HEK293 (cell line): ENCODE data around the gene FOXB1.

Experiments used
- CTCF ChIA-PET: fragments of 350-600 bp; formaldehyde crosslinking; extraction: SDS; loops from one replicate; lab custom pipeline; 2021; ENCODE audit warnings: antibody characterized with exemption; lab: Yijun Ruan, JAX
- POLR2A ChIA-PET: fragments of 300-600 bp; formaldehyde crosslinking; extraction: SDS; loops from one replicate; lab custom pipeline; 2020; ENCODE audit warnings: antibody characterized with exemption, inconsistent platforms; lab: Yijun Ruan, JAX
- H3K27ac ChIP-seq: fragments of 200-500 bp; sonication (Bioruptor generic); 2 replicates; pipeline ENCODE4 v1.5.1; 2014; ENCODE audit warnings: low read depth, low read length, control low read depth, inconsistent platforms; ENCODE audit errors: extremely low read depth
- H3K36me3 ChIP-seq, 2 experiments: fragments of 200-500 bp in 1 of 2; sonication (Bioruptor generic) in 1 of 2; 1 replicate in 1 of 2; 2 replicates in 1 of 2; pipeline ENCODE4 v1.5.1; 2014 to 2017; ENCODE audit warnings: inconsistent platforms in 2 of 2, low read length in 2 of 2; ENCODE audit not compliant: control insufficient read depth in 2 of 2, insufficient read depth in 1 of 2
- H3K4me1 ChIP-seq: fragments of 200-500 bp; sonication (Bioruptor generic); 2 replicates; pipeline ENCODE4 v1.5.1; 2014; ENCODE audit warnings: mild to moderate bottlenecking, low read length, inconsistent platforms; ENCODE audit not compliant: control insufficient read depth, insufficient read depth
- H3K4me3 ChIP-seq: 2 replicates; pipeline ENCODE4 v1.5.1; 2011; ENCODE audit warnings: low read depth, mild to moderate bottlenecking, control low read depth, low read length, moderate library complexity
- H3K9me3 ChIP-seq: fragments of 200-500 bp; sonication (Bioruptor generic); 2 replicates; pipeline ENCODE4 v1.5.1; 2014; ENCODE audit warnings: low read depth, low read length, inconsistent platforms; ENCODE audit not compliant: control insufficient read depth, insufficient read depth
- ATF2 ChIP-seq: fragments of 450-650 bp; formaldehyde crosslinking; IDR thresholded peaks from 2 replicates; pipeline ENCODE4 v1.5.1; 2016; ENCODE audit warnings: missing biosample characterization, missing genetic modification characterization, low read depth
- BCL11B ChIP-seq: fragments of 450-650 bp; formaldehyde crosslinking; IDR thresholded peaks from 2 replicates; pipeline ENCODE4 v1.5.1; 2016; ENCODE audit warnings: low read depth, missing biosample characterization, missing genetic modification characterization
- FEZF1 ChIP-seq: fragments of 450-650 bp; formaldehyde crosslinking; IDR thresholded peaks from 2 replicates; pipeline ENCODE4 v1.5.1; 2016; ENCODE audit warnings: missing biosample characterization, missing genetic modification characterization
- GLI2 ChIP-seq: fragments of 450-650 bp; formaldehyde crosslinking; IDR thresholded peaks from 2 replicates; pipeline ENCODE4; 2017; ENCODE audit warnings: missing biosample characterization, missing genetic modification characterization, low read depth, borderline replicate concordance
- KLF8 ChIP-seq: fragments of 450-650 bp; formaldehyde crosslinking; IDR thresholded peaks from 2 replicates; pipeline ENCODE4 v1.5.1; 2016; ENCODE audit warnings: missing biosample characterization, missing genetic modification characterization
- OSR2 ChIP-seq: fragments of 450-650 bp; formaldehyde crosslinking; IDR thresholded peaks from 2 replicates; pipeline ENCODE4 v1.5.1; 2016; ENCODE audit warnings: missing biosample characterization, missing genetic modification characterization
- PRDM2 ChIP-seq: fragments of 450-650 bp; formaldehyde crosslinking; IDR thresholded peaks from 2 replicates; pipeline ENCODE4 v1.5.1; 2016; ENCODE audit warnings: missing biosample characterization, missing genetic modification characterization, borderline replicate concordance
- REPIN1 ChIP-seq: fragments of 450-650 bp; formaldehyde crosslinking; IDR thresholded peaks from 2 replicates; pipeline ENCODE4 v1.5.1; 2017; ENCODE audit warnings: missing biosample characterization, missing genetic modification characterization, low read depth
- SP2 ChIP-seq: fragments of 450-650 bp; formaldehyde crosslinking; IDR thresholded peaks from 2 replicates; pipeline ENCODE4 v1.5.1; 2016; ENCODE audit warnings: missing biosample characterization, missing genetic modification characterization
- ZBTB21 ChIP-seq: fragments of 450-650 bp; formaldehyde crosslinking; IDR thresholded peaks from 2 replicates; pipeline ENCODE4 v1.5.1; 2017; ENCODE audit warnings: missing biosample characterization, missing genetic modification characterization
- ZBTB7A ChIP-seq: fragments of 450-650 bp; formaldehyde crosslinking; IDR thresholded peaks from 2 replicates; pipeline ENCODE4 v1.5.1; 2016; ENCODE audit warnings: low read depth, missing biosample characterization, missing genetic modification characterization
- ZBTB8A ChIP-seq: fragments of 450-650 bp; formaldehyde crosslinking; IDR thresholded peaks from 2 replicates; pipeline ENCODE4 v1.5.1; 2016; ENCODE audit warnings: missing biosample characterization, missing genetic modification characterization
- ZNF114 ChIP-seq: fragments of 450-650 bp; formaldehyde crosslinking; IDR thresholded peaks from 2 replicates; pipeline ENCODE4 v1.5.0; 2017; ENCODE audit warnings: missing biosample characterization, missing genetic modification characterization
- ZNF16 ChIP-seq: fragments of 450-650 bp; formaldehyde crosslinking; IDR thresholded peaks from 2 replicates; pipeline ENCODE4 v1.5.1; 2016; ENCODE audit warnings: low read depth, missing biosample characterization, missing genetic modification characterization
- ZNF169 ChIP-seq: fragments of 450-650 bp; formaldehyde crosslinking; IDR thresholded peaks from 2 replicates; pipeline ENCODE4 v1.5.1; 2016; ENCODE audit warnings: missing biosample characterization, missing genetic modification characterization
- ZNF202 ChIP-seq: fragments of 450-650 bp; formaldehyde crosslinking; IDR thresholded peaks from 2 replicates; pipeline ENCODE4 v1.5.1; 2016; ENCODE audit warnings: missing biosample characterization, missing genetic modification characterization, borderline replicate concordance
- ZNF23 ChIP-seq: fragments of 450-650 bp; formaldehyde crosslinking; IDR thresholded peaks from 2 replicates; pipeline ENCODE4 v1.5.1; 2016; ENCODE audit warnings: missing biosample characterization, missing genetic modification characterization, borderline replicate concordance
- ZNF311 ChIP-seq: fragments of 450-650 bp; formaldehyde crosslinking; IDR thresholded peaks from 2 replicates; pipeline ENCODE4 v1.5.1; 2017; ENCODE audit warnings: missing biosample characterization, missing genetic modification characterization, borderline replicate concordance
- ZNF341 ChIP-seq: fragments of 450-650 bp; formaldehyde crosslinking; IDR thresholded peaks from 2 replicates; pipeline ENCODE4; 2016; ENCODE audit warnings: low read depth, missing biosample characterization, missing genetic modification characterization
- ZNF416 ChIP-seq: fragments of 450-650 bp; formaldehyde crosslinking; IDR thresholded peaks from 2 replicates; pipeline ENCODE4 v1.5.1; 2016; ENCODE audit warnings: missing biosample characterization, missing genetic modification characterization
- ZNF48 ChIP-seq: fragments of 450-650 bp; formaldehyde crosslinking; IDR thresholded peaks from 2 replicates; pipeline ENCODE4 v1.5.1; 2016; ENCODE audit warnings: missing biosample characterization, missing genetic modification characterization
- ZNF530 ChIP-seq: fragments of 450-650 bp; formaldehyde crosslinking; IDR thresholded peaks from 2 replicates; pipeline ENCODE4 v1.5.1; 2016; ENCODE audit warnings: low read depth, missing biosample characterization, missing genetic modification characterization
- ZNF629 ChIP-seq: fragments of 450-650 bp; formaldehyde crosslinking; IDR thresholded peaks from 2 replicates; pipeline ENCODE4 v1.5.1; 2017; ENCODE audit warnings: missing biosample characterization, missing genetic modification characterization
- ZNF654 ChIP-seq: fragments of 450-650 bp; formaldehyde crosslinking; IDR thresholded peaks from 2 replicates; pipeline ENCODE4 v1.5.1; 2016; ENCODE audit warnings: low read depth, missing biosample characterization, missing genetic modification characterization
- ZNF776 ChIP-seq: fragments of 450-650 bp; formaldehyde crosslinking; IDR thresholded peaks from 2 replicates; pipeline ENCODE4 v1.5.0; 2017; ENCODE audit warnings: missing biosample characterization, missing genetic modification characterization, borderline replicate concordance
- ZSCAN23 ChIP-seq: fragments of 450-650 bp; formaldehyde crosslinking; IDR thresholded peaks from 2 replicates; pipeline ENCODE4 v1.5.1; 2016; ENCODE audit warnings: missing biosample characterization, missing genetic modification characterization

The FOXB1 gene

GRCh38 chr15:60047701-60048100 is 43.6 kb downstream of the FOXB1 start:
- TF ChIP-seq REPIN1 = no peak
- TF ChIP-seq ZNF416 (tag by site-specific recombination) = no peak
- TF ChIP-seq SP2 (tag by site-specific recombination) = no peak
- TF ChIP-seq ZNF48 = no peak
- TF ChIP-seq ZNF530 (tag by site-specific recombination) = no peak
- no peak for TF ChIP-seq OSR2
- no peak for TF ChIP-seq ZBTB21 (tag by site-specific recombination)
- TF ChIP-seq ZNF169 (tag by site-specific recombination) = no peak
- TF ChIP-seq KLF8 (tag by site-specific recombination) = no peak
- no peak for TF ChIP-seq ZNF341
- no peak for TF ChIP-seq ZNF654 (tag by site-specific recombination)
- no peak for TF ChIP-seq FEZF1 (tag by site-specific recombination)
- CTCF ChIA-PET = interaction anchor here (1.2 kb wide), 1 partner anchor 130 kb away, joined by 3 read pairs; no protein-coding TSS in a partner anchor

GRCh38 chr15:60049948-60050347 is 45.8 kb downstream of the FOXB1 start:
- Histone ChIP-seq H3K27ac (no peak overlapping the region), H3K4me3 (no peak overlapping the region), H3K4me1 (no peaks in the 10 kb centered on the region; the same call in 1 of the 2 replicates), H3K9me3 (no peaks in the 10 kb centered on the region), H3K36me3 (no peaks in the 10 kb centered on the region)
- ChIA-PET POLR2A (no interaction called here), CTCF (no interaction called here)
- TF ChIP-seq ZNF629 (tag by site-specific recombination) (no peak), ATF2 (tag by site-specific recombination) (no peak), ZNF16 (tag by site-specific recombination) (no peak), ZNF114 (no peak), GLI2 (tag by site-specific recombination) (no peak)

More at GRCh38 chr15:60047701-60048100, 43.6 kb downstream of the FOXB1 start:
- H3K27ac ChIP-seq = no peak overlapping the region
- H3K9me3 ChIP-seq = no peaks in the 10 kb centered on the region
- H3K4me1 ChIP-seq = peaks cover 3% of the 10 kb centered on the region; the same call in 1 of the 2 replicates
- H3K36me3 ChIP-seq = no peaks in the 10 kb centered on the region
- POLR2A ChIA-PET = no interaction called here
- H3K4me3 ChIP-seq = no peak overlapping the region

- H3K9me3 ChIP-seq = no peaks in the 10 kb centered on the region
- no peaks in the 10 kb centered on the region for H3K4me1 ChIP-seq
- H3K36me3 ChIP-seq = no peaks in the 10 kb centered on the region
- H3K27ac ChIP-seq = no peak overlapping the region
- H3K4me3 ChIP-seq = no peak overlapping the region
- ChIA-PET POLR2A (no interaction called here), CTCF (no interaction called here)
- no peak for TF ChIP-seq ZNF23 (tag by site-specific recombination)
- TF ChIP-seq ZNF311 (tag by site-specific recombination) = no peak
- no peak for TF ChIP-seq GLI2 (tag by site-specific recombination)
- no peak for TF ChIP-seq ZNF202 (tag by site-specific recombination)
- no peak for TF ChIP-seq PRDM2 (tag by site-specific recombination)
- no peak for TF ChIP-seq ZBTB7A
- TF ChIP-seq FEZF1 (tag by site-specific recombination) = no peak
- no peak for TF ChIP-seq ZSCAN23 (tag by site-specific recombination)
- TF ChIP-seq ZBTB8A (tag by site-specific recombination) = no peak
- no peak for TF ChIP-seq BCL11B (tag by site-specific recombination)
- no peak for TF ChIP-seq ZNF776
Measured at GRCh38 chr15:60052796-60053195, 48.7 kb downstream of the FOXB1 start.
